NOMO-1 treated with dmso at 0.1 percent for 144 hours (cell line): ENCODE measurements around the gene PAFAH1B1.

Source experiments
- DNase-seq: peaks from one replicate; lab custom pipeline; 2025; ENCODE audit not compliant: unreplicated experiment; lab: John Stamatoyannopoulos, UW

Gene PAFAH1B1

GRCh38 chr17:2713881-2714280 lies 120.4 kb downstream of the PAFAH1B1 start:
- no peak for DNase-seq

DNA sequence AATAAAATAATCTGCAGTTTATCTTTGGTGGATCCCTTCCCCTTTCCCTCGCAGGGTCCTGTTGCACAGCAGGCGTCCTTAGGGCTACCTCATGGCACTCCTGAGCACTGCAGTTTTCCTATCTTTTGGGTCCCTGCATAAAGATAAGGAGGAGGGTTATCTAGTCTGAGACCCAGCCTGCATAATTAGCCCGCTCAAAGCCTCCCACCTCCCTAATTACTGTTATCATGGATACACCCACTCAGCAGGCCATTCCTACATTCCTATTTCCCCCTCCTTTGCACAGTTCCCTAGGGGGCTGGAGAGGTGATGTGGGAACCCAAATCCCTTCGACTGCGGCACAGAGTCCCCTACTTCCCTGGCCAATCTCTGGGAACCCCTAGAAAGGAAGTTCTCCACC lies 123.2 kb downstream of the PAFAH1B1 start:
- no peak for DNase-seq

DNA sequence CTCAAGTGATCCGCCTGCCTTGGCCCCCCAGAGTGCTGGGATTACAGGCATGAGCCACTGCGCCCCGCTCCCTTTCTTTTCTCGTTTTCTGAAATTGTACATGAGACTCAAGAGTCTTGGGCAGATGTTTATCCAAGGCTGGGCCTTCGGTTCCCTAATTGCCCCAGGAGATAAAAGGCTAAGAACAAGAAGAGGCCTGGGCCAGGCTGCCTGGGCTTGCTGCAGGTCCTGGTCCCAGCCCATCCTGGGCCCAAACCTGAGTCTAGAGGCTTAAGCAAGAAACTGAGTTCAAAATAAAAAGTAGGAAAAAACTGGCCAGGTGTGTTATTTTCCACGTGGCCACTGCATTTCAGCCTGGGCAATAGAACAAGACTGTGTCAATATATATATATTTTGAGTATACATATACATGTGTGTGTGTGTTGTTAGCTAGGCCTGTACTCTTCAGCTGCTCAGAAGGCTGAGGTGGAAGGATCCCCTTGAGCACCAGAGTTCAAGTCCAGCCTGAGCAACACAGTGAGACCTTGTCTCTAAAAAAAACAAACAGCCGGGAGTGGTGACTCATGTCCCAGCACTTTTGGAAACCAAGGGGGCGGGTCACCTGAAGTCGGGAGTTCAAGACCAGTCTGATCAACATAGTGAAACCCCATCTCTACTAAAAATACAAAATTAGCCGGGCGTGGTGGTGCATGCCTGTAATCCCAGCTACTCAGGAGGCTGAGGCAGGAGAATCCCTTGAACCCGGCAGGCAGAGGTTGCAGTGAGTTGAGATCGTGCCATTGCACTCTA lies 124.9 kb downstream of the PAFAH1B1 start:
- no peak for DNase-seq

DNA sequence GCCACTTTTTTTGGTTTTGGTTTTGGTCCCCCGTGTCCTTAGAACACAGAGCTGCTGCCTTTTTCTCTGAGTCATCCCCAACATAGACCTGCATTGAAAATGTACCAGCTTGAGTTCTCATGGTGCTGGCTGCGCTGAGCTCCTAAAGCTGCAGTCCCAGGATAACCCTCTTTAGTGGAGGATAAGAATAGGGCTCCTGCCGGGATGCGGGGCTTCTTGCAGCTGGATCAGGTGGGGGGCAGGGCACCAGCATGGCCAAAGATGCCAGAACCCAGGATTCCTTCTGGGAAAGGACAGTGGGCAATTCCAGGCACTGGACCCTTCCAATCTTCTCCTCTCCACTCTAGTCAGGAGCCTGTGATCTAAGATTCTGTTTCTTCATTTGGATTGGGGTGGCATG lies 126.4 kb downstream of the PAFAH1B1 start:
- DNase-seq: no peak

GRCh38 chr17:2721603-2722002 lies 128.1 kb downstream of the PAFAH1B1 start:
- no peak for DNase-seq

DNA sequence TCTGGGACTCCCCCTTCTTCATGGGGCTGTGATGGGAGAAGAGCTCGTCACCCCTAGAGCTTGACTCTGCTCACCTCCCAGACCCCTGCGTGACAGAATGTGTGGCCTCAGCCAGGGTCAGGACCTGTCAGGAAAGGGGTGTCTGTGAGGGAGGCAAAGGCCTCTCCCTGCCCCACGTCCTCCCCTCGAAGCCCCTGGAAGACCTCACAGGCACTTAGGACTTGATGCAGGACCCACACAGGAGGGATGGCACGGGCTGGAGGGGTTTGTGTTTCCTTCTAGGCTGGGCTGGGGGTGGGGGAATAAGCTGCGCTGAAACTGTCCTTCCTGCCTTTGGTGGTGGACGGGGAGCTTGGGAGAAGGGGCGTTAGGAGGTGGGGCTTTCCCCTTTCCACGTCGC lies 129.2 kb downstream of the PAFAH1B1 start:
- no peak for DNase-seq

DNA sequence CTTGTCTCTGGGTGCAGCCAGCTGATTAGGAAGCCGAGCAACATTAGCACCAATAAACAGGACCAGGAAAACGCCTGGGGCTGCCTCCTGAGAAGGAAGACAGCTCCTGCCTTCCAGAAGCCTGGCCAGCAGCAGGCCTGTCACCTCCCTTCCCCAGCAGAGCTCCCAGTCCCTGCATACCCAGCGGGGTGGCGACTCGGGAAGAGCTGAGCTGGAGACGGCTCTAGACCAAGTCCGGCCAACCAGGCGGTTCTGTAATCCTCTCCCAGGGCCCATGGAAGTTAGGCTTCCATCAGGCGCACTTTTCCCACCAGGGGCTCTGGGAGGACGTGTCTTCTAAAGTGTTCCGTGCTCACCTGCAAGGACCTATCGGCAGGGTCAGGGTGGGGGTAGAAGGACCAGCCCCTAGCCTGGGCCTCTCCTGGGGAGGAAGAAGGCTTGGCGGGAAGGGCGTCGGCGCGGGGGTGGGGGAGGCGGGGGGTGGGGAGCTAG lies 130.1 kb downstream of the PAFAH1B1 start:
- DNase-seq: no peak

DNA sequence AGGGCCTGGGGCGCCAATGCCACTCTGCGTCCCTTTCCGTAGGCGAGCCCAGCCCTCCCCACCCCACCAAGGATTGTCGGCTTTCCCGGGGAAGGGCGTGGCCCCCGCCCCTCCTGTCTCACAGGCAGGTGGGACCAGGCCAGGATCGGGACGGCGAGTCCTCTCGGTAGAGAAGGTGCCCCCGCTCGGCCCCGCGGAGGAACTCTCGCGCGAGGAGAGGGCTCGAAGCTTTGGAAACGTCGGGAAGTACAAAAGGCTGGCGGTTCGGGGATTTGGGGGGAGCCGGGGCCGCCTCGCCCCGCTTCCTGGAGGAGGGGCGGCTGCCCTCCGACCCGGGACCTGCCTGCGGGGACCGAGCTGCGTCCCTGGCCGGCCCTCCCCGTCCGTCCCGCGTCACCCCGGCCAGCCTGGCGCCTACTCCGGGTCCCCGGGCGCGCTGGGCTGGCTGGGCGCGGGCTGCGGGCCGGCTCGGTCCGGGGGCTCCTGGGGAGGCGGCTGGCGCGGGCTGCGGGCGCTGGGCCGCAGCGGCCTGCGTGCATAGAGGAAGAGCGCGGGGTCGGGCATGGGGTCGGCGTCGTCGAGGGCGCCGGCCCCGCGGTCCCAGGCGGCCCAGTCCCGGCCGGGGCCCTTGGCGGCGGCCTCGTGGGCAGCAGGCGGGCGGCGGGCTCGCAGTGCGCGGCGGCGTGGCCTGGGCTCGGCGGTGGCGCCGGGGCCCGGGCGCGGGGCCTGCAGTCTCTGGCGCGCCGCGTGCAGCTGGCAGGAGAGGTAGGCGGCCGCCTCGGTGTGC lies 130.7 kb downstream of the PAFAH1B1 start:
- DNase-seq: no peak

- DNase-seq: no peak
Observed at GRCh38 chr17:2724784-2725164, 131.3 kb downstream of the PAFAH1B1 start.

GRCh38 chr17:2730764-2731353 lies 137.4 kb downstream of the PAFAH1B1 start:
- no peak for DNase-seq

DNA sequence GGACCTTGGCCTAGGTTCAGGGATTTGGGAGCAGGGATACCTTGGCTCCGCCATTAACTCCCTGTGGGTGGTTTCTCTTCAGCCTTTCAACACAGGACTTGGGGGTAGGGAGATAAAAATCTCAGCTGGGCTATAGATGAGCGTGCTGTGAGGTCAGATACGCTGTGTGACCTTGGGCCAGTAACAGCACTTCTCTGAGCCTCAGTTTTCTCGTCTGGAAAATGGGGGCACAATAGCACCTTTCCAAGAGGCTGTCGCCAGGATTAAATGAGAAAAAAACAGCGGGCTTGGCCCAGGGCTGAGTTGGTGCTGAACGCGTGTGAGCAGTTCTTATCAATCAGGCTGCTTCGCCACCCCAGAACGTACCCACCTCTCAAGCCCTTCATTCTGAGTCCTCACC lies 138.4 kb downstream of the PAFAH1B1 start:
- DNase-seq: no peak

DNA sequence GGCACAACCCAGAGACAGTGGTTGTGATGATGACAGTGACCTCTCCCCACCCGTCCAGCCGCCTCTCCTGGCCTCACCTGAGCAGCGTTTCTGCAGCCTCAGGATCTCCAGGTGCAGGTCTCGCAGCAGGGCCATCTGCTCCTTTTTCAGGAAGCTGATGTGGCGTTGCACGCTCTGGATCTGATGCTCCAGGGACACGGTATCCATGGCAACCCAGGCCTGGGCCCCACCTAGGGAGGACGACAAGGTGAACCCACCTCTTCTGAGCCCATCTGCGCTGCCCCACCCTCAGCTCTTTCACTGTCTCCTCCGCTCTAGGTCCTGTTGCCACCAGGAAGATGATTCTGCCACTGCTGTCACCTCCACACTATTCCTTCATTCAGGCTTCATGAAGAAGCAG lies 141.5 kb downstream of the PAFAH1B1 start:
- no peak for DNase-seq
